Fibroblast of mammary gland (primary cell): ENCODE results near the gene ETV1.
"Not testable (repeated sequence)": the region's sequence is repeated elsewhere in the genome, so short reads cannot be mapped to it uniquely, and the experiment has no call there.

Experiments used
- DNase-seq: peaks from one replicate; pipeline ENCODE4 v3.0.0-alpha.2; 2010; ENCODE audit warnings: low read depth
- H3K4me3 ChIP-seq: 2 replicates; pipeline ENCODE4 v1.5.1; 2011; ENCODE audit warnings: low read depth, mild to moderate bottlenecking, low read length, moderate library complexity; ENCODE audit not compliant: control insufficient read depth
- TF ChIP-seq, protein P1 (sequence below): conservative IDR thresholded peaks from 2 replicates; pipeline ENCODE4 v1.5.1; 2011; ENCODE audit warnings: low read depth, low read length, inconsistent platforms; ENCODE audit not compliant: control insufficient read depth, insufficient read depth

ETV1 gene

DNA sequence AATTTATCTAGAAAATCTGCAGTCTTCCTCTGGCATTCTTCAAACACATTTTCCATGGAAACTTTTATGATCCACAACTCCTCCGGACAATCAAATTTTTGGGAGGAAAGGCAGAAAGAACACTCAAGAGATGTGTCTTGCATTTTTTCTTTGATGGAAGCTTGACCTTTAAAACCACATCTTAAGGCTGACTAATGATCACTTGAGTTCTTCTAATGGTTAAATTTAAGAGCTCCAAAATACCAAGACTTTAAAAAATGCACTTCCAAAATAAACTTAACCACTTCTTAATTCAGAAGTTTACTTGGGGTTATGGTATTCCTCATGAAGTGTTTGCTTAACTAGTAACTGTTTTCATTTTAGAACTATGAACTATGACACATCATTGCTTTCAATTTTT is 43.3 kb downstream of the ETV1 start:
- no peak overlapping the region for H3K4me3 ChIP-seq
- peak; percentile 77 for DNase-seq
- TF ChIP-seq, protein P1, sequence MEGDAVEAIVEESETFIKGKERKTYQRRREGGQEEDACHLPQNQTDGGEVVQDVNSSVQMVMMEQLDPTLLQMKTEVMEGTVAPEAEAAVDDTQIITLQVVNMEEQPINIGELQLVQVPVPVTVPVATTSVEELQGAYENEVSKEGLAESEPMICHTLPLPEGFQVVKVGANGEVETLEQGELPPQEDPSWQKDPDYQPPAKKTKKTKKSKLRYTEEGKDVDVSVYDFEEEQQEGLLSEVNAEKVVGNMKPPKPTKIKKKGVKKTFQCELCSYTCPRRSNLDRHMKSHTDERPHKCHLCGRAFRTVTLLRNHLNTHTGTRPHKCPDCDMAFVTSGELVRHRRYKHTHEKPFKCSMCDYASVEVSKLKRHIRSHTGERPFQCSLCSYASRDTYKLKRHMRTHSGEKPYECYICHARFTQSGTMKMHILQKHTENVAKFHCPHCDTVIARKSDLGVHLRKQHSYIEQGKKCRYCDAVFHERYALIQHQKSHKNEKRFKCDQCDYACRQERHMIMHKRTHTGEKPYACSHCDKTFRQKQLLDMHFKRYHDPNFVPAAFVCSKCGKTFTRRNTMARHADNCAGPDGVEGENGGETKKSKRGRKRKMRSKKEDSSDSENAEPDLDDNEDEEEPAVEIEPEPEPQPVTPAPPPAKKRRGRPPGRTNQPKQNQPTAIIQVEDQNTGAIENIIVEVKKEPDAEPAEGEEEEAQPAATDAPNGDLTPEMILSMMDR, result no peak

DNA sequence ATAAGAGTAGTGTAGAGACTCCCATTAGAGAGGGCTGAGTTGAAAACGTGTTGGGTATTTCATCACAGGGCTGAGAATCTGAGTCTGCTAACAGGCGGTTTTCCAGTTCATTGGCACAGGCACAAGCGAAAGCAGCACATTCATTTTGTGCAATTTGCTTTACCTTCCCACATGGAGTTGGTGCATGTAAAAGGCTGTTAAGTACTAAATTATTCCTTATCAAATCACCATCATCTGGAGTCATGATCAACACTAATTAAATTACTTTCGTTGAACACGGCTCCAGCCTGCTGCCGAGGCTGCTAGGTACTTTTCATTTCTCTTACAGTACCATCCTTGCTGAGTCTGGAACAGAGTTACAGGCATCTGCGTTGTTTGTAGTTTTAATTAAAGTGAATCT is 43.8 kb downstream of the ETV1 start:
- DNase-seq, result peak; percentile 75
- TF ChIP-seq, protein P1, result no peak
- no peak overlapping the region for H3K4me3 ChIP-seq

DNA sequence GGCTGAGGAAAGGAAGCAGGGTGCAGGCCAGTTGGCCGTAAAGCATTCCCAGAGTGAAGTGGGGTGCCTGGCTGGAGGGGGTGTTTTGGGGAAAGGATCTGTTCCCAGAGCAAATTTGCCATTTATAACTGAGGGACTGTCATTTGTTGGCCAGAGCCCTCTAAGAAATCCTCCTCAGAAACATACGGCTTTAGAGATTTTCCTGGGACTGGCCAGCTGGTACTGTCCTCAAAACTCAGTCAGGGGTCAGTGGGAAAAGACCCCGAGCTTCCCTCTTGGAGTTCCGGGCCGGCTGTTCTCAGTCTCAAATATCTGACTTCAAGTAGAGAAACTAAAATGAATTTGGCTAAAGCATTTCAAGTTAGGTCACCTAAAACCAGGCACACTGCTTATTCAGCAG is 55.9 kb downstream of the ETV1 start:
- no peak overlapping the region for H3K4me3 ChIP-seq
- no peak for DNase-seq
- TF ChIP-seq, protein P1, result no peak

DNA sequence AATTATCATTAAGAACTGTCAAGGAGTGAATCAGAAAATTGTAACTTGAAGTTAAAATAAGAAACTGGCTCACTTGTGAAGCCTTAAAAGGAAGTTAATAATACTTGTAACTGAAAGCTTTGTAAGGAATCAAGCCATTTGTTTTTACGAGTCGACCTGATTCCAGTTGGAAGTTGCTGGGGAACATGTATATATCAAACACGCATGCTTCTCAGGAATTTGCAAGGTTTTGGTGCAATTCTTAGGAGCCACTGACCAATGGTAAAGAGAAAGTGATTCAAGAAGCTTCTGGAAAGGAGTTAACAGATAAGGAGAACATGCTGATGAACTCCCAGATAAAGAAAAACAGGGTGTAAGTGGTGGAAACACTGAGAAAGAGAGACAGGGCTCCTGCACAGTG is 56.4 kb downstream of the ETV1 start:
- TF ChIP-seq, protein P1, result no peak
- peak; percentile 24 for DNase-seq
- no peak overlapping the region for H3K4me3 ChIP-seq

DNA sequence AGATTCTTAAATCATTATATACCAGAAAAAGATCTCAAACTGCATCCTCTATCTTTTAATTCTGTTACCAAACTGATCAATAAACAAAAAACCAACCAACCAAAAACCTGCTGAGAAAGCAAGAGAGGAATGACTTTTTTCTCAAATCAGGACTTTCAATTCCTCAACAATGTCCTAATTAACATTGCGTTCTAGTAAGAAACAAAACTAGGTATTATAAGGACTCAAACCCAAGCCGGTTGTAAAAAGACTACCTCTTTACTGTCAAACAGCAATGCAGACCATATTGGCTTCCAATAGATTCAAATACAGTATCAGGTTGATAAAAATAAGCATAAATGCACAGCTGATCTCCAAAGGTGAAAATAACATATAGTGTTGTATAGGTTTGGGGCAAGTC is 57.3 kb downstream of the ETV1 start:
- no peak overlapping the region for H3K4me3 ChIP-seq
- TF ChIP-seq, protein P1, result no peak
- no peak for DNase-seq

DNA sequence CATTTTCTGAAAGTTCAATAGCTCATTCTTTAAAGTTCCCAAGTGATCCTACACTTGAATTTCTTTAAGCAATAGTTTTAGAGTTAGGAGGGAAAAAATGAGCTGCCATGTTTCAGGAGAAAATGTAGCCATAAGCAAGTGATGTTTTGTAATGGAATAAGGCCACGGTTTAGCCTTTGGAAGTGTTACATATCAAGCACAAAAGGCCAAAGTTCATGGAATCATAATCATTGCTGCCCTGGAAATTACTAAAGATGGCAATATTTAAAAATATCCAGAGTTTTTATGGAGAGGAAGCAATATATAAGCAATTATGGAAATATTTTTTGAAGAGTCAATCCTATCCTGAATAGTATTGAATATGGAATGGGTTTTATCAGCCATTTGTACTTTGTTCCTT is 68.4 kb downstream of the ETV1 start:
- TF ChIP-seq, protein P1, result no peak
- no peak overlapping the region for H3K4me3 ChIP-seq
- no peak for DNase-seq

DNA sequence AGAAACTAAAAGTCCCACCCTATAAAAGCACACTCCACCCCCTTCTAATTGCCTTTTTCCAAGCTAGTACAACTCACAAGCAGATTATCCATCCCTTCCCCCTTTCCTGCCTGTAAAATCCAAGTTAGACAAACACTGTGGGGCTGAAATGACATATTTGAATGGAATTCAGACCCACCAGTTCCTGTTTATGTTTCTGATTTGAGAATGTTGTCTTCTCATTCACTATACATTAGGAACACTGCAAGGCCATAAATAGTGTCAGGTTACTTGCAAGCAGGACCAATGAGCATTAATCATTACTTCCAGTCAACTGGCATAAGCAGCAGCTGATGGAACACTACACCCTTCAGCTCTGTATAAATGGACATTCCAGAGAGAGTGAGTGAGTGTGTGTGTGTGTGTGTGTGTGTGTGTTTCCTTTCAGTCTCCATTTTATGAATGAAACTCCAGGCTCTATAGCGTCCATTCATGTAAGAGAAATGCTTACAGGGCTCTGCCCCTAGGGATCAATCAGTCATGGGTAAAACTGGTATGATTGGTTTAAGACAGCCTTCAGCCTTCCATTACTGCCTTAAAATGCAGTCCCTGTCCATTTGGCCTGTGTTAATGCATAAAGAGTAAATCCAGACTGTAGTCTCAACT is 69.3 kb downstream of the ETV1 start:
- no peak overlapping the region for H3K4me3 ChIP-seq
- TF ChIP-seq, protein P1, result no peak
- peak; percentile 100 for DNase-seq

DNA sequence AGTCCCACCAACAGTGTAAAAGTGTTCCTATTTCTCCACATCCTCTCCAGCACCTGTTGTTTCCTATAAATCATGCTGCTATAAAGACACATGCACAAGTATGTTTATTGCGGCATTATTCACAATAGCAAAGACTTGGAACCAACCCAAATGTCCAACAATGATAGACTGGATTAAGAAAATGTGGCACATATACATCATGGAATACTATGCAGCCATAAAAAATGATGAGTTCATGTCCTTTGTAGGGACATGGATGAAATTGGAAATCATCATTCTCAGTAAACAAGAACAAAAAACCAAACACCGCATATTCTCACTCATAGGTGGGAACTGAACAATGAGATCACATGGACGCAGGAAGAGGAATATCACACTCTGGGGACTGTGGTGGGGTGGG is 71.1 kb downstream of the ETV1 start:
- H3K4me3 ChIP-seq, DNase-seq: not testable (repeated sequence)

DNA sequence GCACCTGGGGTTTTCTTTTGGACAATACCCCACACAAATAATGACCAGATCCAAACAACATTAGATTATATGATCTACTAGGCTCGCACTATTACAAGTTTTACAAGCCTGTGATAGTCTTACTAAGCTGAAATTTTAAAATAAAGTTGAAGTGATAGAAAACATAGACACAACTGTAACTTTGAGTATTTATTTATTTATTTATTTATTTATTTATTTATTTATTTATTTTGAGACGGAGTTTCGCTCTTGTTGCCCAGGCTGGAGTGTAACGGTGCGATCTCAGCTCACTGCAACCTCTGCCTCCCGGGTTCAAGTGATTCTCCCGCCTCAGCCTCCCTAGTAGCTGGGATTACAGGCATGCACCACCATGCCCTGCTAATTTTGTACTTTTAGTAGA is 72.4 kb downstream of the ETV1 start:
- not testable (repeated sequence) for DNase-seq, H3K4me3 ChIP-seq
